Suprapubic skin (tissue), 4 donors: ENCODE measurements around the gene EPHA8. TPM values are rescaled to one million over a fixed set of nuclear protein-coding genes. Genes with fewer than 3 reads are reported as not detected.

ENCODE experiments used
- DNase-seq, 2 donors: peaks; one replicate each; pipeline ENCODE4 v3.0.0-alpha.2; 2019; ENCODE audit warnings: low spot score in 2 of 2
- H3K27ac ChIP-seq: fragments of 200-600 bp; sonication (generic); one replicate; pipeline ENCODE4 v1.5.1; 2019
- H3K27me3 ChIP-seq: fragments of 200-600 bp; sonication (generic); one replicate; pipeline ENCODE4 v1.5.1; 2019
- H3K36me3 ChIP-seq: fragments of 200-600 bp; sonication (generic); one replicate; pipeline ENCODE4 v1.5.1; 2019
- H3K4me1 ChIP-seq: fragments of 200-600 bp; sonication (generic); one replicate; pipeline ENCODE4 v1.5.1; 2019
- H3K4me3 ChIP-seq: fragments of 200-600 bp; sonication (generic); one replicate; pipeline ENCODE4 v1.5.1; 2019; ENCODE audit warnings: mild to moderate bottlenecking
- H3K9me3 ChIP-seq: fragments of 200-600 bp; sonication (generic); one replicate; pipeline ENCODE4 v1.5.1; 2019
- EP300 ChIP-seq: sonication (generic); formaldehyde crosslinking; IDR thresholded peaks from one replicate; pipeline ENCODE4 v1.6.1; 2017; ENCODE audit warnings: antibody characterized with exemption
- POLR2A ChIP-seq, 2 donors: fragments of 450-650 bp; IDR thresholded peaks; one replicate each; pipeline ENCODE4 v1.6.1; 2017; ENCODE audit warnings: antibody characterized with exemption in 2 of 2, mild to moderate bottlenecking in 2 of 2, moderate library complexity in 2 of 2
- POLR2AphosphoS5 ChIP-seq, 3 donors: sonication (generic); formaldehyde crosslinking; IDR thresholded peaks; one replicate each; pipeline ENCODE4 v1.6.1; 2017; ENCODE audit warnings: antibody characterized with exemption in 3 of 3
- WGBS: methylation state at CpG from one replicate; pipeline ENCODE4 v1.1.5; 2018; 5-methylcytosine and 5-hydroxymethylcytosine counted together
- total RNA-seq, 4 donors: library from RNA; depleted of rRNA; stranded (reverse); fragments of >200 nt; gene quantifications; one replicate each; pipeline ENCODE4 v1.1.0, GENCODE V29; 2016
- TF ChIP-seq, protein P1 (sequence below), 2 donors: fragments of 200-600 bp in 1 of 2; fragments of 450-650 bp in 1 of 2; sonication (generic) in 1 of 2; IDR thresholded peaks; one replicate each; pipeline ENCODE4 v1.5.1; 2016 to 2019; ENCODE audit warnings: antibody characterized with exemption in 2 of 2, mild to moderate bottlenecking in 1 of 2, moderate library complexity in 1 of 2

Gene EPHA8
- total RNA-seq, 4 donors from 2014 or later: 0.34 to 0.64 TPM; not detected in 2

DNA sequence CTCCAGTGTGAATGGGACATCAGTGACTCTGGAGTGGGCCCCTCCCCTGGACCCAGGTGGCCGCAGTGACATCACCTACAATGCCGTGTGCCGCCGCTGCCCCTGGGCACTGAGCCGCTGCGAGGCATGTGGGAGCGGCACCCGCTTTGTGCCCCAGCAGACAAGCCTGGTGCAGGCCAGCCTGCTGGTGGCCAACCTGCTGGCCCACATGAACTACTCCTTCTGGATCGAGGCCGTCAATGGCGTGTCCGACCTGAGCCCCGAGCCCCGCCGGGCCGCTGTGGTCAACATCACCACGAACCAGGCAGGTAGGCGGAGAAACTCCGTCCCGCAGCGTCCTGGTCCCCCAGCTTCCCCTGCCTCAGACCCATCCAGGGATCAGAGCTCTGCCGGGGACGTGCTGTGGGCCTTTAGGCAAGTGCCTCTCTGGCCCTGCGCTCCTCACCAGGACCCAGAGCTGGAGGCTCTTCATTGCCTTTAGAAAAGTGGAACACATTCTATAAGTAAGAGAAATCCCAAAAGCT, 25.7 kb downstream of the EPHA8 start:
- TF ChIP-seq POLR2AphosphoS5 (IDR thresholded peaks at IDR 0.05) (no peak), POLR2A (IDR thresholded peaks at IDR 0.05) (no peak), EP300 (no peak)
- TF ChIP-seq, protein P1, sequence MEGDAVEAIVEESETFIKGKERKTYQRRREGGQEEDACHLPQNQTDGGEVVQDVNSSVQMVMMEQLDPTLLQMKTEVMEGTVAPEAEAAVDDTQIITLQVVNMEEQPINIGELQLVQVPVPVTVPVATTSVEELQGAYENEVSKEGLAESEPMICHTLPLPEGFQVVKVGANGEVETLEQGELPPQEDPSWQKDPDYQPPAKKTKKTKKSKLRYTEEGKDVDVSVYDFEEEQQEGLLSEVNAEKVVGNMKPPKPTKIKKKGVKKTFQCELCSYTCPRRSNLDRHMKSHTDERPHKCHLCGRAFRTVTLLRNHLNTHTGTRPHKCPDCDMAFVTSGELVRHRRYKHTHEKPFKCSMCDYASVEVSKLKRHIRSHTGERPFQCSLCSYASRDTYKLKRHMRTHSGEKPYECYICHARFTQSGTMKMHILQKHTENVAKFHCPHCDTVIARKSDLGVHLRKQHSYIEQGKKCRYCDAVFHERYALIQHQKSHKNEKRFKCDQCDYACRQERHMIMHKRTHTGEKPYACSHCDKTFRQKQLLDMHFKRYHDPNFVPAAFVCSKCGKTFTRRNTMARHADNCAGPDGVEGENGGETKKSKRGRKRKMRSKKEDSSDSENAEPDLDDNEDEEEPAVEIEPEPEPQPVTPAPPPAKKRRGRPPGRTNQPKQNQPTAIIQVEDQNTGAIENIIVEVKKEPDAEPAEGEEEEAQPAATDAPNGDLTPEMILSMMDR (IDR thresholded peaks at IDR 0.05): no peak
- Histone ChIP-seq H3K9me3 (no peaks in the 10 kb centered on the region), H3K27ac (no peak overlapping the region), H3K36me3 (no peaks in the 10 kb centered on the region), H3K4me1 (no peaks in the 10 kb centered on the region), H3K4me3 (no peak overlapping the region), H3K27me3 (peaks cover 81% of the 10 kb centered on the region)
- no peak for DNase-seq
- 100% methylated on average over 1 of the region's 24 CpGs for WGBS

DNA sequence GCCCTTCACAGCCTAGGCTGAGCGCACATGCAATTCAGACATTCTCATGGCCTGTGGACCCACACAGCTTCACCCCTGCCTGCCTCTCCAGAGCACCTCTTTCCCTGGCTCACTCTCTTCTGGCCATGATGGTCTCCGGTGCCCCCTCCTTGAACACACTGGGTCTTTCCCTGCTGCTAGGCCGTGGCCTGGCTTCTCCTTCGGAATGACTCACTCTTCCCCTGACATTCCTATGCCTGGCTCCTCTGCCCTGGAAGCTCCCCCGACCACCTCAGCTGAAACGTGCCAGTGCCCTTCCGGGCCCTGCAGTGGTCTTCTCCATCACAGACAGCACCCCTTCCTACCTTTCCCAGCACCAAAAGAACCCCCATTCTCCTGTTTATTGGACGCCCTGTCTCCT, 28.3 kb downstream of the EPHA8 start:
- peaks cover 85% of the 10 kb centered on the region for H3K27me3 ChIP-seq
- H3K27ac ChIP-seq: no peak overlapping the region
- H3K4me1 ChIP-seq: no peaks in the 10 kb centered on the region
- DNase-seq: no peak
- no peak overlapping the region for H3K4me3 ChIP-seq
- no peaks in the 10 kb centered on the region for H3K36me3 ChIP-seq
- 66% methylated on average over 8 of the region's 8 CpGs for WGBS
- no peaks in the 10 kb centered on the region for H3K9me3 ChIP-seq
- TF ChIP-seq EP300 (no peak), POLR2A (IDR thresholded peaks at IDR 0.05) (no peak), POLR2AphosphoS5 (IDR thresholded peaks at IDR 0.05) (no peak)
- TF ChIP-seq, protein P1 (IDR thresholded peaks at IDR 0.05): no peak

DNA sequence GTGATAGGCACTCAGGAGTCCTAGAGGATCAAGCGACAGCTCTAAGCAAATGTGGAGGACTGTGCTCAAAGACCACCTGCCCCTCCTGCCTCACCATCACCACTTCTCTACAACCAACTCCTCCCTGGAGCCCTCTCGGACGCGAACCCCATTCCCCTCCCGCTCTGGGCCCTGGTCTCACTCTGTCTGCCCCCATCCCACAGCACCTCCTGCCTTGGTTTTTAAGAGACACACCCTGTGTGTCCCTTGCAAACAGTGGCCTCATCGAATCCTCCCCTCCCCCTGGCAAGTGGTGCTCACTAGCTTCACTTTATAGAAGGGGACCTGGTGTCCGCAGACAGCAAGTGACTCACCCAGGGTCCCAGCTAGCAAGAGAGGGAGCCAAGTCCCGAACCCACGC, 28.8 kb downstream of the EPHA8 start:
- TF ChIP-seq, protein P1 (IDR thresholded peaks at IDR 0.05): no peak
- TF ChIP-seq EP300 (no peak), POLR2A (IDR thresholded peaks at IDR 0.05) (no peak), POLR2AphosphoS5 (IDR thresholded peaks at IDR 0.05) (no peak)
- WGBS: 85% methylated on average over 9 of the region's 9 CpGs
- H3K36me3 ChIP-seq: no peaks in the 10 kb centered on the region
- no peak for DNase-seq
- H3K27ac ChIP-seq: no peak overlapping the region
- H3K27me3 ChIP-seq: peaks cover 82% of the 10 kb centered on the region
- no peak overlapping the region for H3K4me3 ChIP-seq
- no peaks in the 10 kb centered on the region for H3K4me1 ChIP-seq
- H3K9me3 ChIP-seq: no peaks in the 10 kb centered on the region

DNA sequence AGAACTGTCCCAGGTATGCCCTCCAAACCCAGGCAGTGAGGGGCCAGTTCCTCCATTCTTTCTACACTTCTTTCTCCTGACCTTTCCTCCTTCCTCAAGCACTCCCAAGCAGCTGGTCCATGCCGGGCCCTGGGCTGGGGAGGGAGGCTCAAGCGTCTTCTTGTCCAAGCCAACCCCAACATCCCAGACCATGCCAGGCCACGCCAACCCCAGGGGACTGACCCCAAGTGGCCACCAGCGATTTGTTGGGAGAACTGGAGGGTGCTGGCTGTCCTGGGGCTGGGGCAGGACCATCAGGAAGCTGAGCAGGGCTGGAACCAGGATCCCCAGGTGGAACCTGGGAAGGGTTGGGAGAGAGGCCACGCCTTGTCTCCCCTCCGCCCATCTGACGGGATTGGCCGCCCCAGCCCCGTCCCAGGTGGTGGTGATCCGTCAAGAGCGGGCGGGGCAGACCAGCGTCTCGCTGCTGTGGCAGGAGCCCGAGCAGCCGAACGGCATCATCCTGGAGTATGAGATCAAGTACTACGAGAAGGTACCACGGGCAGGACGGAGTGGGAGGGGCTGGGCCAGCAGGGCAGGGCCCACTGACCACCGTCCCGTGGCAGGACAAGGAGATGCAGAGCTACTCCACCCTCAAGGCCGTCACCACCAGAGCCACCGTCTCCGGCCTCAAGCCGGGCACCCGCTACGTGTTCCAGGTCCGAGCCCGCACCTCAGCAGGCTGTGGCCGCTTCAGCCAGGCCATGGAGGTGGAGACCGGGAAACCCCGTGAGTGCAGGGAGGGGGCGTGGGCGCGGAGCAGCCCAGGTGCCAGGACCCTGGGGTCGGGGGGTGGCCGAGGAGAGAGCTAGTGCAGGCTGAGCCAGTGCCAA, 29.9 kb downstream of the EPHA8 start:
- no peaks in the 10 kb centered on the region for H3K4me1 ChIP-seq
- H3K27me3 ChIP-seq: peaks cover 80% of the 10 kb centered on the region
- DNase-seq: no peak
- H3K9me3 ChIP-seq: no peaks in the 10 kb centered on the region
- 33% methylated on average over 5 of the region's 38 CpGs for WGBS
- no peak overlapping the region for H3K27ac ChIP-seq
- no peaks in the 10 kb centered on the region for H3K36me3 ChIP-seq
- H3K4me3 ChIP-seq: no peak overlapping the region
- no peak for TF ChIP-seq POLR2AphosphoS5 (IDR thresholded peaks at IDR 0.05)
- TF ChIP-seq EP300: no peak
- TF ChIP-seq, protein P1 (IDR thresholded peaks at IDR 0.05): no peak
- no peak for TF ChIP-seq POLR2A (IDR thresholded peaks at IDR 0.05)

DNA sequence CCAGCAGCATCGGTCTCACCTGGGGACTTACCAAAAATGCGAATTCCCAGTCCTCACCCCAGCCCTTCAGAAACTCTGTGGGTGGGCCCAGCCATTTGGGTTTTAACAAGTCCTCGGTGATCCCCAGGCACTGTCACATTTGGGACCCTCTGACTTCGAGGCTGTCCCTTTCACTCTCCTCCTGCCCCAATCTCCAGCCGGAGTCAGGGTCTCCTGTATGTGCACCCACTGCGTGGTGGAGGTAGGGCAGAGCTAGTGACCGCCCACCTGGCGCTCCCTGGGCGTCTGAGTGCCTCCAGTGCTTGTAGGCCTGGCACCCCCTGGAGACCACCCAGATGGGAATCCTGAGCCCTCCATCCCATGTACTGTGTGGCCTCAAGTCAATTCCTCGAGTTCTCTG, 31.1 kb downstream of the EPHA8 start:
- TF ChIP-seq POLR2AphosphoS5 (IDR thresholded peaks at IDR 0.05): no peak
- TF ChIP-seq POLR2A (IDR thresholded peaks at IDR 0.05): no peak
- no peak for TF ChIP-seq EP300
- no peak overlapping the region for H3K4me3 ChIP-seq
- no peaks in the 10 kb centered on the region for H3K4me1 ChIP-seq
- peaks cover 80% of the 10 kb centered on the region for H3K27me3 ChIP-seq
- H3K36me3 ChIP-seq: no peaks in the 10 kb centered on the region
- H3K9me3 ChIP-seq: no peaks in the 10 kb centered on the region
- DNase-seq: no peak
- 88% methylated on average over 3 of the region's 10 CpGs for WGBS
- no peak overlapping the region for H3K27ac ChIP-seq
